Ishikawa (cell line): ENCODE data around the gene WDR59.

Experiments
- CEBPB ChIP-seq: IDR thresholded peaks from 2 replicates; pipeline ENCODE4 v1.6.1; 2012
- CREB1 ChIP-seq: IDR thresholded peaks from 2 replicates; pipeline ENCODE4 v1.6.1; 2012; ENCODE audit warnings: low read depth
- EGR1 ChIP-seq: IDR thresholded peaks from 2 replicates; pipeline ENCODE4 v1.6.1; 2012
- EP300 ChIP-seq: IDR thresholded peaks from 2 replicates; pipeline ENCODE4 v1.6.1; 2012; ENCODE audit warnings: borderline replicate concordance
- FOXM1 ChIP-seq: IDR thresholded peaks from 2 replicates; pipeline ENCODE4 v1.6.1; 2012; ENCODE audit warnings: low read depth, borderline replicate concordance
- MAX ChIP-seq: IDR thresholded peaks from 2 replicates; pipeline ENCODE4 v1.6.1; 2012
- NFIC ChIP-seq: IDR thresholded peaks from 2 replicates; pipeline ENCODE4 v1.6.1; 2012
- RAD21 ChIP-seq: IDR thresholded peaks from 2 replicates; pipeline ENCODE4 v1.6.1; 2012; ENCODE audit warnings: low read depth
- REST ChIP-seq: IDR thresholded peaks from 2 replicates; pipeline ENCODE4 v1.6.1; 2012; ENCODE audit warnings: low read depth, mild to moderate bottlenecking
- TAF1 ChIP-seq: IDR thresholded peaks from 2 replicates; pipeline ENCODE4 v1.6.1; 2012; ENCODE audit warnings: low read depth, mild to moderate bottlenecking
- TCF12 ChIP-seq: IDR thresholded peaks from 2 replicates; pipeline ENCODE4 v1.6.1; 2012; ENCODE audit warnings: low read depth
- TEAD4 ChIP-seq: IDR thresholded peaks from 2 replicates; pipeline ENCODE4 v1.6.1; 2012
- YY1 ChIP-seq: IDR thresholded peaks from 2 replicates; pipeline ENCODE4 v1.6.1; 2012; ENCODE audit warnings: low read depth
- ZBTB7A ChIP-seq: IDR thresholded peaks from 2 replicates; pipeline ENCODE4 v1.6.1; 2012; ENCODE audit warnings: low read depth
- TF ChIP-seq, protein P1 (sequence below): IDR thresholded peaks from 2 replicates; pipeline ENCODE4 v1.6.1; 2012

Gene WDR59

GRCh38 chr16:74871608-74872007 is 113.3 kb downstream of the WDR59 start:
- no peak for TF ChIP-seq YY1
- TF ChIP-seq TAF1 = no peak
- no peak for TF ChIP-seq EGR1
- no peak for TF ChIP-seq TCF12
- TF ChIP-seq EP300 = no peak
- TF ChIP-seq, protein P1, sequence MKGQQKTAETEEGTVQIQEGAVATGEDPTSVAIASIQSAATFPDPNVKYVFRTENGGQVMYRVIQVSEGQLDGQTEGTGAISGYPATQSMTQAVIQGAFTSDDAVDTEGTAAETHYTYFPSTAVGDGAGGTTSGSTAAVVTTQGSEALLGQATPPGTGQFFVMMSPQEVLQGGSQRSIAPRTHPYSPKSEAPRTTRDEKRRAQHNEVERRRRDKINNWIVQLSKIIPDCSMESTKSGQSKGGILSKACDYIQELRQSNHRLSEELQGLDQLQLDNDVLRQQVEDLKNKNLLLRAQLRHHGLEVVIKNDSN = no peak
- TF ChIP-seq RAD21 = no peak

- TF ChIP-seq FOXM1 (no peak), EP300 (no peak), CEBPB (no peak), RAD21 (no peak), NFIC (no peak), TEAD4 (no peak), EGR1 (no peak), CREB1 (no peak), TCF12 (no peak), YY1 (no peak), ZBTB7A (no peak), REST (no peak), TAF1 (no peak)
- TF ChIP-seq, protein P1 = no peak
Measured at GRCh38 chr16:74868501-74868900, 116.4 kb downstream of the WDR59 start.

DNA sequence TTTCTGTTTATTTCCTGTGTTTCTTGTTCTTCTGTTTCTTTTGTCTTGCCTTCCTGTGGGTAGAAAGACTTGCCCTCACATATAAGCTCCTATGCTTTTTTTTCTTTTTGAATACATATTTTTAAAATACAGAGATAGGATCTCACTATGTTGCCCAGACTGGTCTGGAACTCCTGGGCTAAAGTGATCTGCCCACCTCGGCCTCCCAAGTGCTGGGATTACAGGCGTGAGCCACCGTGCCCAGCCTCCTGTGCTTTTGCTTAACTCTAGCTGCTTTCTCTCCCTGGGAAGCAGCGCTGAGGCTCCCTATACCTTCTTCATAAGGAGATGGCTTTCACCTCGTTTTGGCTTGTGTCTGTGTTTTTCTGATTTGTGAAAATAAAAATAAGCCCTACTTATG is 116.9 kb downstream of the WDR59 start:
- no peak for TF ChIP-seq TEAD4
- TF ChIP-seq YY1 = no peak
- no peak for TF ChIP-seq MAX
- TF ChIP-seq, protein P1 = no peak
- no peak for TF ChIP-seq NFIC
- TF ChIP-seq CEBPB = no peak
- no peak for TF ChIP-seq TCF12
- TF ChIP-seq TAF1 = no peak
- TF ChIP-seq FOXM1 = no peak
- no peak for TF ChIP-seq EGR1
- no peak for TF ChIP-seq REST
- no peak for TF ChIP-seq CREB1
- no peak for TF ChIP-seq EP300
- TF ChIP-seq ZBTB7A = no peak
- TF ChIP-seq RAD21 = no peak

GRCh38 chr16:74867281-74867849 is 117.6 kb downstream of the WDR59 start:
- no peak for TF ChIP-seq REST
- no peak for TF ChIP-seq YY1
- no peak for TF ChIP-seq TCF12
- no peak for TF ChIP-seq FOXM1
- TF ChIP-seq, protein P1 = no peak
- no peak for TF ChIP-seq CREB1
- no peak for TF ChIP-seq NFIC
- TF ChIP-seq ZBTB7A = no peak
- no peak for TF ChIP-seq MAX
- TF ChIP-seq CEBPB = no peak
